ENCODE data around the gene LHPP. TPM values are rescaled to one million over a fixed set of nuclear protein-coding genes. Genes with fewer than 3 reads are reported as not detected.
"Not testable (repeated sequence)": the region's sequence is repeated elsewhere in the genome, so short reads cannot be mapped to it uniquely, and the experiment has no call there.

LHPP gene
- total and polyA plus RNA-seq, 4 experiments from 2014 or later, result 17.9 to 22.4 (median 19.2) TPM

GRCh38 chr10:124428207-124428777, 33.3 kb upstream of the LHPP start:
- intact Hi-C loops (cut with micrococcal nuclease), result no loop called here
- H3K9me3 ChIP-seq (ENCODE audit: control insufficient read depth in 1 of 2, low read length in 2 of 2), result no peaks in the 10 kb centered on the region
- H3K36me3 Mint-ChIP-seq, result no peaks in the 10 kb centered on the region
- no peak overlapping the region for H3K27ac ChIP-seq (ENCODE audit: low read depth, low read length)
- H3K4me1 Mint-ChIP-seq, result no peaks in the 10 kb centered on the region
- DNase-seq, result no peak
- ChIA-PET POLR2A (ENCODE audit: partially characterized antibody) (no interaction called here), CTCF (ENCODE audit: partially characterized antibody) (interaction anchor here (1.8 kb wide), 1 partner anchor 25 kb away, joined by 5 read pairs; no protein-coding TSS in a partner anchor)
- no peaks in the 10 kb centered on the region for H3K27me3 ChIP-seq (ENCODE audit: insufficient read depth, low read length)
- H3K9me3 Mint-ChIP-seq, result no peaks in the 10 kb centered on the region
- no peak overlapping the region for H3K27ac Mint-ChIP-seq
- no peak overlapping the region for H3K4me3 Mint-ChIP-seq
- no peaks in the 10 kb centered on the region for H3K36me3 ChIP-seq (ENCODE audit: insufficient read depth, low read length)
- H3K4me1 ChIP-seq (ENCODE audit: insufficient read depth, low read length), result no peaks in the 10 kb centered on the region
- H3K27me3 Mint-ChIP-seq, result peaks cover 11 to 15% of the 10 kb centered on the region in 2 donors
- no peak overlapping the region for H3K4me3 ChIP-seq (ENCODE audit: low read length in 2 of 2)

GRCh38 chr10:124429576-124429975, 32.0 kb upstream of the LHPP start:
- CTCF ChIA-PET (ENCODE audit: partially characterized antibody), result no interaction called here
- Mint-ChIP-seq H3K9me3 (no peaks in the 10 kb centered on the region), H3K36me3 (no peaks in the 10 kb centered on the region)

GRCh38 chr10:124430077-124430476, 31.5 kb upstream of the LHPP start:
- CTCF ChIA-PET (ENCODE audit: partially characterized antibody), result no interaction called here
- Histone ChIP-seq H3K27me3 (ENCODE audit: insufficient read depth, low read length) (no peaks in the 10 kb centered on the region), H3K4me1 (ENCODE audit: insufficient read depth, low read length) (no peaks in the 10 kb centered on the region), H3K9me3 (ENCODE audit: control insufficient read depth in 1 of 2, low read length in 2 of 2) (no peaks in the 10 kb centered on the region), H3K36me3 (ENCODE audit: insufficient read depth, low read length) (no peaks in the 10 kb centered on the region), H3K27ac (ENCODE audit: low read depth, low read length) (no peak overlapping the region), H3K4me3 (ENCODE audit: low read length in 2 of 2) (no peak overlapping the region)
- DNase-seq, result no peak
- Mint-ChIP-seq H3K36me3 (no peaks in the 10 kb centered on the region), H3K4me1 (no peaks in the 10 kb centered on the region), H3K9me3 (no peaks in the 10 kb centered on the region), H3K27me3 (peaks cover 6 to 8% of the 10 kb centered on the region in 2 donors), H3K4me3 (no peak overlapping the region), H3K27ac (no peak overlapping the region)
- POLR2A ChIA-PET (ENCODE audit: partially characterized antibody), result no interaction called here
- intact Hi-C loops (cut with micrococcal nuclease), result no loop called here

More at GRCh38 chr10:124429576-124429975, 32.0 kb upstream of the LHPP start:
- no peak overlapping the region for H3K4me3 ChIP-seq (ENCODE audit: low read length in 2 of 2)
- H3K4me1 Mint-ChIP-seq, result no peaks in the 10 kb centered on the region
- no peaks in the 10 kb centered on the region for H3K9me3 ChIP-seq (ENCODE audit: control insufficient read depth in 1 of 2, low read length in 2 of 2)
- peaks cover 6 to 8% of the 10 kb centered on the region in 2 donors for H3K27me3 Mint-ChIP-seq
- H3K36me3 ChIP-seq (ENCODE audit: insufficient read depth, low read length), result no peaks in the 10 kb centered on the region
- no peak overlapping the region for H3K27ac Mint-ChIP-seq
- H3K27me3 ChIP-seq (ENCODE audit: insufficient read depth, low read length), result no peaks in the 10 kb centered on the region
- H3K4me3 Mint-ChIP-seq, result no peak overlapping the region
- intact Hi-C loops (cut with micrococcal nuclease), result no loop called here
- no peak for DNase-seq
- POLR2A ChIA-PET (ENCODE audit: partially characterized antibody), result no interaction called here
- H3K27ac ChIP-seq (ENCODE audit: low read depth, low read length), result no peak overlapping the region
- H3K4me1 ChIP-seq (ENCODE audit: insufficient read depth, low read length), result no peaks in the 10 kb centered on the region

- intact Hi-C loops (cut with micrococcal nuclease), result no loop called here
- Histone ChIP-seq H3K4me3 (ENCODE audit: low read length in 2 of 2) (no peak overlapping the region), H3K4me1 (ENCODE audit: insufficient read depth, low read length) (no peaks in the 10 kb centered on the region), H3K9me3 (ENCODE audit: control insufficient read depth in 1 of 2, low read length in 2 of 2) (no peaks in the 10 kb centered on the region), H3K36me3 (ENCODE audit: insufficient read depth, low read length) (no peaks in the 10 kb centered on the region), H3K27me3 (ENCODE audit: insufficient read depth, low read length) (no peaks in the 10 kb centered on the region), H3K27ac (ENCODE audit: low read depth, low read length) (no peak overlapping the region)
- Mint-ChIP-seq H3K27ac (no peak overlapping the region), H3K4me3 (no peak overlapping the region), H3K9me3 (no peaks in the 10 kb centered on the region), H3K4me1 (peaks cover 0 to 6% (median 2%) of the 10 kb centered on the region in 4 donors), H3K27me3 (peaks cover 5 to 10% of the 10 kb centered on the region in 2 donors), H3K36me3 (no peaks in the 10 kb centered on the region)
- DNase-seq, result no peak
- ChIA-PET POLR2A (ENCODE audit: partially characterized antibody) (no interaction called here), CTCF (ENCODE audit: partially characterized antibody) (interaction anchor here (0.7 to 1.6 kb wide), 3 partner anchors 9 to 489 kb away, joined by 3 read pairs; no protein-coding TSS in a partner anchor)
These were observed 28.2 kb upstream of the LHPP start for GRCh38 chr10:124433461-124433860.

GRCh38 chr10:124435683-124436082, 25.9 kb upstream of the LHPP start:
- H3K27me3 ChIP-seq (ENCODE audit: insufficient read depth, low read length); DNase-seq; intact Hi-C loops (cut with micrococcal nuclease); H3K4me1 Mint-ChIP-seq; H3K36me3 ChIP-seq (ENCODE audit: insufficient read depth, low read length); H3K27me3 Mint-ChIP-seq; H3K4me3 Mint-ChIP-seq; POLR2A ChIA-PET (ENCODE audit: partially characterized antibody); H3K27ac ChIP-seq (ENCODE audit: low read depth, low read length); H3K4me1 ChIP-seq (ENCODE audit: insufficient read depth, low read length); H3K27ac Mint-ChIP-seq; H3K9me3 Mint-ChIP-seq; H3K9me3 ChIP-seq (ENCODE audit: control insufficient read depth in 1 of 2, low read length in 2 of 2); H3K4me3 ChIP-seq (ENCODE audit: low read length in 2 of 2); CTCF ChIA-PET (ENCODE audit: partially characterized antibody); H3K36me3 Mint-ChIP-seq: not testable (repeated sequence)

- CTCF ChIA-PET (ENCODE audit: partially characterized antibody), result no interaction called here
- peaks cover 0 to 6% (median 2%) of the 10 kb centered on the region in 4 donors for H3K4me1 Mint-ChIP-seq
- H3K27me3 Mint-ChIP-seq, result peaks cover 5 to 7% of the 10 kb centered on the region in 2 donors
- Histone ChIP-seq H3K27ac (ENCODE audit: low read depth, low read length) (no peak overlapping the region), H3K4me3 (ENCODE audit: low read length in 2 of 2) (no peak overlapping the region), H3K4me1 (ENCODE audit: insufficient read depth, low read length) (no peaks in the 10 kb centered on the region), H3K9me3 (ENCODE audit: control insufficient read depth in 1 of 2, low read length in 2 of 2) (no peaks in the 10 kb centered on the region), H3K27me3 (ENCODE audit: insufficient read depth, low read length) (no peaks in the 10 kb centered on the region), H3K36me3 (ENCODE audit: insufficient read depth, low read length) (no peaks in the 10 kb centered on the region)
- no peaks in the 10 kb centered on the region for H3K36me3 Mint-ChIP-seq
- H3K27ac Mint-ChIP-seq, result no peak overlapping the region
- POLR2A ChIA-PET (ENCODE audit: partially characterized antibody), result no interaction called here
- intact Hi-C loops (cut with micrococcal nuclease), result no loop called here
- no peaks in the 10 kb centered on the region for H3K9me3 Mint-ChIP-seq
- H3K4me3 Mint-ChIP-seq, result no peak overlapping the region
- DNase-seq, result no peak
These were observed 25.4 kb upstream of the LHPP start for GRCh38 chr10:124436191-124436638.

- H3K4me3 Mint-ChIP-seq; H3K36me3 ChIP-seq (ENCODE audit: insufficient read depth, low read length); H3K4me1 ChIP-seq (ENCODE audit: insufficient read depth, low read length); H3K27me3 ChIP-seq (ENCODE audit: insufficient read depth, low read length); intact Hi-C loops (cut with micrococcal nuclease); H3K4me3 ChIP-seq (ENCODE audit: low read length in 2 of 2); H3K27ac ChIP-seq (ENCODE audit: low read depth, low read length); H3K36me3 Mint-ChIP-seq; POLR2A ChIA-PET (ENCODE audit: partially characterized antibody); H3K4me1 Mint-ChIP-seq; H3K27ac Mint-ChIP-seq; H3K9me3 Mint-ChIP-seq; CTCF ChIA-PET (ENCODE audit: partially characterized antibody); H3K9me3 ChIP-seq (ENCODE audit: control insufficient read depth in 1 of 2, low read length in 2 of 2); DNase-seq: not testable (repeated sequence)
- H3K27me3 Mint-ChIP-seq, result peaks cover 24 to 34% of the 10 kb centered on the region in 2 donors
These were observed 19.9 kb upstream of the LHPP start for GRCh38 chr10:124441694-124442093.

All from CD4-positive, alpha-beta memory T cell (primary cell).